22Rv1 (cell line): Measurements from ENCODE around the gene NEUROG1.

Experiments used
- ZFX ChIP-seq: fragments of 450-650 bp; IDR thresholded peaks from 2 replicates; pipeline ENCODE4 v1.6.1; 2017; ENCODE audit warnings: antibody characterized with exemption, borderline replicate concordance
- TF ChIP-seq, protein P1 (sequence below): fragments of 450-650 bp; IDR thresholded peaks from 2 replicates; pipeline ENCODE4 v1.5.1; 2017; ENCODE audit warnings: mild to moderate bottlenecking

DNA sequence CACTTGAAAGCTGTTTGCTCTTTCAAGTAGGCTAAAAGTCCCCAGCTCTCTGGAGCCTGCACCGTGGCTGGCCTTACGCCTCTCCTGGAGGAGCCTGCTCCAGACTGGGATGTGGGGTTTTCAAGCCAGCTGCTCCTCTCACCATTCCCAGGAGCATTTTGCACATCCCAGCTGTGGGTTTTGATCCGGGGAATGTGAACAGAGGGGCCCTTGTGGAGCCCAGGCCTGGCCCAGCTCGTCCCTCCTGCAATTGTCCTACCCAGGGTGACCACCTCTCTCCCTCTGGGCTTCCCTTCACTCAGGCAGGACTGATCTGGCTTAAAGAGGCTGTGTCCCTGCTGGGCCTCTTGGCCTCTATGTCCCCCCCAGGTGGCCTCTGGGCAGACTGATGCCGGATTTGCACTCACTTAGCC lies 51.1 kb downstream of the NEUROG1 start:
- TF ChIP-seq, protein P1, sequence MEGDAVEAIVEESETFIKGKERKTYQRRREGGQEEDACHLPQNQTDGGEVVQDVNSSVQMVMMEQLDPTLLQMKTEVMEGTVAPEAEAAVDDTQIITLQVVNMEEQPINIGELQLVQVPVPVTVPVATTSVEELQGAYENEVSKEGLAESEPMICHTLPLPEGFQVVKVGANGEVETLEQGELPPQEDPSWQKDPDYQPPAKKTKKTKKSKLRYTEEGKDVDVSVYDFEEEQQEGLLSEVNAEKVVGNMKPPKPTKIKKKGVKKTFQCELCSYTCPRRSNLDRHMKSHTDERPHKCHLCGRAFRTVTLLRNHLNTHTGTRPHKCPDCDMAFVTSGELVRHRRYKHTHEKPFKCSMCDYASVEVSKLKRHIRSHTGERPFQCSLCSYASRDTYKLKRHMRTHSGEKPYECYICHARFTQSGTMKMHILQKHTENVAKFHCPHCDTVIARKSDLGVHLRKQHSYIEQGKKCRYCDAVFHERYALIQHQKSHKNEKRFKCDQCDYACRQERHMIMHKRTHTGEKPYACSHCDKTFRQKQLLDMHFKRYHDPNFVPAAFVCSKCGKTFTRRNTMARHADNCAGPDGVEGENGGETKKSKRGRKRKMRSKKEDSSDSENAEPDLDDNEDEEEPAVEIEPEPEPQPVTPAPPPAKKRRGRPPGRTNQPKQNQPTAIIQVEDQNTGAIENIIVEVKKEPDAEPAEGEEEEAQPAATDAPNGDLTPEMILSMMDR = no peak
- no peak for TF ChIP-seq ZFX
